B cell (primary cell): Measurements from ENCODE around the gene TMEM234.

Experiments
- EZH2 ChIP-seq: IDR thresholded peaks from 2 replicates; pipeline ENCODE4 v1.6.1; 2012; ENCODE audit warnings: borderline replicate concordance, low read depth, mild to moderate bottlenecking, moderate library complexity, low read length; ENCODE audit not compliant: insufficient read depth, poor library complexity, severe bottlenecking
- TF ChIP-seq, protein P1 (sequence below): fragments of 200-600 bp; IDR thresholded peaks from one replicate; pipeline ENCODE4 v1.8.0; 2022; ENCODE audit warnings: antibody characterized with exemption, mild to moderate bottlenecking

DNA sequence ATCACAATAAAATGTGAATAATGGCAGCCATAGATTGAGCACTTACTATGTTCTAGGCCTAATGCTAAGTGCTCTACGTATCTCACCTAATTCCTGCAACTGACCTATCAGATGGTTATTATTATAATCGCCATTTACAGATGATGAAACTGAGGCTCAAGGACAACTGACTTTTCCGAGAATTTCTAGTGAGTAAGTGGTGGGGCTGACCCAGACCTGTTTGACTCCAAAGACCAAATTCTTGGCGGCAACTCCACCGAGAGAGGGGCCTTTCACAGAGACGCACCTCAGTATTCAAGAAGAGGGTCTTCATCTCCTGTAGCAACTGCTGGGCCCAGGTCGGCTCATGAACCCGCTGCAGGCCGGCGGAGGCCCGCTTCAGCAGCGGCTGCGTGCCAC is 573 bp downstream of the TMEM234 start:
- TF ChIP-seq, protein P1, sequence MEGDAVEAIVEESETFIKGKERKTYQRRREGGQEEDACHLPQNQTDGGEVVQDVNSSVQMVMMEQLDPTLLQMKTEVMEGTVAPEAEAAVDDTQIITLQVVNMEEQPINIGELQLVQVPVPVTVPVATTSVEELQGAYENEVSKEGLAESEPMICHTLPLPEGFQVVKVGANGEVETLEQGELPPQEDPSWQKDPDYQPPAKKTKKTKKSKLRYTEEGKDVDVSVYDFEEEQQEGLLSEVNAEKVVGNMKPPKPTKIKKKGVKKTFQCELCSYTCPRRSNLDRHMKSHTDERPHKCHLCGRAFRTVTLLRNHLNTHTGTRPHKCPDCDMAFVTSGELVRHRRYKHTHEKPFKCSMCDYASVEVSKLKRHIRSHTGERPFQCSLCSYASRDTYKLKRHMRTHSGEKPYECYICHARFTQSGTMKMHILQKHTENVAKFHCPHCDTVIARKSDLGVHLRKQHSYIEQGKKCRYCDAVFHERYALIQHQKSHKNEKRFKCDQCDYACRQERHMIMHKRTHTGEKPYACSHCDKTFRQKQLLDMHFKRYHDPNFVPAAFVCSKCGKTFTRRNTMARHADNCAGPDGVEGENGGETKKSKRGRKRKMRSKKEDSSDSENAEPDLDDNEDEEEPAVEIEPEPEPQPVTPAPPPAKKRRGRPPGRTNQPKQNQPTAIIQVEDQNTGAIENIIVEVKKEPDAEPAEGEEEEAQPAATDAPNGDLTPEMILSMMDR = no peak
- TF ChIP-seq EZH2 = no peak
